ENCODE measurements around the gene MSH6. TPM values are rescaled to one million over a fixed set of nuclear protein-coding genes. Genes with fewer than 3 reads are reported as not detected.

MSH6 gene
- total RNA-seq, 6 experiments from 2014 or later = 47.6 to 62.1 (median 57.3) TPM

GRCh38 chr2:47798631-47799030 is 15.7 kb downstream of the MSH6 start:
- Mint-ChIP-seq H3K27ac (no peak overlapping the region), H3K27me3 (ENCODE audit: insufficient read depth) (0 out of 2 replicates have a peak, but pooled peaks cover 4% of the 10 kb centered on the region), H3K36me3 (ENCODE audit: low read depth) (peaks cover 53% of the 10 kb centered on the region), H3K4me1 (ENCODE audit: low read depth) (no peaks in the 10 kb centered on the region), H3K9me3 (peaks cover 8% of the 10 kb centered on the region), H3K4me3 (no peak overlapping the region)
- TF ChIP-seq, protein P1, sequence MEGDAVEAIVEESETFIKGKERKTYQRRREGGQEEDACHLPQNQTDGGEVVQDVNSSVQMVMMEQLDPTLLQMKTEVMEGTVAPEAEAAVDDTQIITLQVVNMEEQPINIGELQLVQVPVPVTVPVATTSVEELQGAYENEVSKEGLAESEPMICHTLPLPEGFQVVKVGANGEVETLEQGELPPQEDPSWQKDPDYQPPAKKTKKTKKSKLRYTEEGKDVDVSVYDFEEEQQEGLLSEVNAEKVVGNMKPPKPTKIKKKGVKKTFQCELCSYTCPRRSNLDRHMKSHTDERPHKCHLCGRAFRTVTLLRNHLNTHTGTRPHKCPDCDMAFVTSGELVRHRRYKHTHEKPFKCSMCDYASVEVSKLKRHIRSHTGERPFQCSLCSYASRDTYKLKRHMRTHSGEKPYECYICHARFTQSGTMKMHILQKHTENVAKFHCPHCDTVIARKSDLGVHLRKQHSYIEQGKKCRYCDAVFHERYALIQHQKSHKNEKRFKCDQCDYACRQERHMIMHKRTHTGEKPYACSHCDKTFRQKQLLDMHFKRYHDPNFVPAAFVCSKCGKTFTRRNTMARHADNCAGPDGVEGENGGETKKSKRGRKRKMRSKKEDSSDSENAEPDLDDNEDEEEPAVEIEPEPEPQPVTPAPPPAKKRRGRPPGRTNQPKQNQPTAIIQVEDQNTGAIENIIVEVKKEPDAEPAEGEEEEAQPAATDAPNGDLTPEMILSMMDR (IDR thresholded peaks at IDR 0.05) = no peak
- DNase-seq = no peak

DNA sequence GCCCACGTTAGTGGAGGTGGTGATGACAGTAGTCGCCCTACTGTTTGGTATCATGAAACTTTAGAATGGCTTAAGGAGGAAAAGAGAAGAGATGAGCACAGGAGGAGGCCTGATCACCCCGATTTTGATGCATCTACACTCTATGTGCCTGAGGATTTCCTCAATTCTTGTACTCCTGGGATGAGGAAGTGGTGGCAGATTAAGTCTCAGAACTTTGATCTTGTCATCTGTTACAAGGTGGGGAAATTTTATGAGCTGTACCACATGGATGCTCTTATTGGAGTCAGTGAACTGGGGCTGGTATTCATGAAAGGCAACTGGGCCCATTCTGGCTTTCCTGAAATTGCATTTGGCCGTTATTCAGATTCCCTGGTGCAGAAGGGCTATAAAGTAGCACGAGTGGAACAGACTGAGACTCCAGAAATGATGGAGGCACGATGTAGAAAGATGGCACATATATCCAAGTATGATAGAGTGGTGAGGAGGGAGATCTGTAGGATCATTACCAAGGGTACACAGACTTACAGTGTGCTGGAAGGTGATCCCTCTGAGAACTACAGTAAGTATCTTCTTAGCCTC is 16.2 kb downstream of the MSH6 start:
- TF ChIP-seq, protein P1 (IDR thresholded peaks at IDR 0.05) = no peak
- Mint-ChIP-seq H3K27me3 (ENCODE audit: insufficient read depth) (0 out of 2 replicates have a peak, but pooled peaks cover 5% of the 10 kb centered on the region), H3K36me3 (ENCODE audit: low read depth) (peaks cover 58% of the 10 kb centered on the region), H3K27ac (no peak overlapping the region), H3K4me1 (ENCODE audit: low read depth) (no peaks in the 10 kb centered on the region), H3K9me3 (peaks cover 8% of the 10 kb centered on the region), H3K4me3 (no peak overlapping the region)
- DNase-seq = no peak

GRCh38 chr2:47801118-47801517 is 18.2 kb downstream of the MSH6 start:
- Mint-ChIP-seq H3K27ac (no peak overlapping the region), H3K36me3 (ENCODE audit: low read depth) (peaks cover 61% of the 10 kb centered on the region), H3K4me1 (ENCODE audit: low read depth) (no peaks in the 10 kb centered on the region), H3K27me3 (ENCODE audit: insufficient read depth) (0 out of 2 replicates have a peak, but pooled peaks cover 5% of the 10 kb centered on the region), H3K4me3 (no peak overlapping the region), H3K9me3 (peaks cover 8% of the 10 kb centered on the region)
- TF ChIP-seq, protein P1 (IDR thresholded peaks at IDR 0.05) = no peak
- DNase-seq = no peak

GRCh38 chr2:47803363-47803762 is 20.4 kb downstream of the MSH6 start:
- Mint-ChIP-seq H3K4me3 (no peak overlapping the region), H3K36me3 (ENCODE audit: low read depth) (peaks cover 62% of the 10 kb centered on the region), H3K4me1 (ENCODE audit: low read depth) (peaks cover 7% of the 10 kb centered on the region), H3K9me3 (peaks cover 8% of the 10 kb centered on the region), H3K27me3 (ENCODE audit: insufficient read depth) (0 out of 2 replicates have a peak, but pooled peaks cover 5% of the 10 kb centered on the region), H3K27ac (no peak overlapping the region)
- TF ChIP-seq, protein P1 (IDR thresholded peaks at IDR 0.05) = no peak
- no peak for DNase-seq

DNA sequence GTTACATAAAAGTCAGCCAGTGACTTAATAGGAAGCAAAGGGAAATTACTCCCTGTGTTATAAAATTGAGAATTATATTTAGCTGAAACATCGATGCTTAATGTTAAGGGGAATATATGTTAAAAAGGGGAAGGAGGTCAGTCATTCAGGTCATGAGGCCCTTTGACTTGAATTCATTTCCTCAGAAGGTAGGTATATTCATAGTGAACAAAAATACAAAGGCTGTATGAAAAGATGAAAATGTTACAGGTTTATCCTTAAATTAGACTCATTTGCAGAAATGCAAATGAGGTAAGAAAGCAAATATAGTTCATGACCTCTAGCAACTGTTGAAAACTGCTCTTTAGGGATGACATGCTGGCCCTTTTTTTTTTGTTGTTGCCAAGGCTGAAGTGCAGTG is 20.8 kb downstream of the MSH6 start:
- Mint-ChIP-seq H3K27me3 (ENCODE audit: insufficient read depth) (0 out of 2 replicates have a peak, but pooled peaks cover 5% of the 10 kb centered on the region), H3K4me1 (ENCODE audit: low read depth) (peaks cover 12% of the 10 kb centered on the region), H3K9me3 (peaks cover 8% of the 10 kb centered on the region), H3K4me3 (no peak overlapping the region), H3K36me3 (ENCODE audit: low read depth) (peaks cover 60% of the 10 kb centered on the region), H3K27ac (no peak overlapping the region)
- TF ChIP-seq, protein P1 (IDR thresholded peaks at IDR 0.05) = no peak
- DNase-seq = no peak
